H54 (cell line): ENCODE measurements around the gene SFMBT1.

ENCODE experiments used
- DNase-seq: peaks from one replicate; pipeline ENCODE4 v3.0.0; 2011; ENCODE audit warnings: low spot score, mixed read lengths; ENCODE audit not compliant: insufficient read length
- FAIRE-seq: peaks from 3 replicates; lab custom pipeline; 2011; peaks lifted over from hg19 to GRCh38; lab: Jason Lieb, UNC
- POLR2A ChIP-seq: IDR thresholded peaks from 2 replicates; pipeline ENCODE4 v1.6.1; 2011; ENCODE audit warnings: low read depth, mild to moderate bottlenecking, low read length

The SFMBT1 gene

DNA sequence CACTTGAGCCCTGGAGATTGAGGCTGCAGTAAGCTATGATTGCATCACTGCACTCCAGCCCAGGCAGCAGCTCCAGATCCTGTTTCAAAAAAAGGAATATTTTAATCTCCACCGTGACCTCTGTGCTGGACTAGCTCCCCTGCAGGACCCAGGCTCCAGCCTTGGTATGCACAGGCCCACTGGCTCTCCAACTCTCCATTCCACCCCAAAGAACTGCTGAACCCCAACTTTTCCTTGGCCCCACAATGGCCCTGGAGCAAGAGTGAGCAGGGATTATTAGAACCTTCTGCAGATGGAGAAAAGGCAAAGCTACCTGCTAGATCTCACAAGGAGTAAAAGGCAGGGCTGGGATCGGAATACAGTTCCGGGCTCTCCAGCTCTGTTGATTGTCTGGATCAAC is 32.8 kb upstream of the SFMBT1 start:
- TF ChIP-seq POLR2A, result no peak
- DNase-seq, result no peak
- no peak for FAIRE-seq

DNA sequence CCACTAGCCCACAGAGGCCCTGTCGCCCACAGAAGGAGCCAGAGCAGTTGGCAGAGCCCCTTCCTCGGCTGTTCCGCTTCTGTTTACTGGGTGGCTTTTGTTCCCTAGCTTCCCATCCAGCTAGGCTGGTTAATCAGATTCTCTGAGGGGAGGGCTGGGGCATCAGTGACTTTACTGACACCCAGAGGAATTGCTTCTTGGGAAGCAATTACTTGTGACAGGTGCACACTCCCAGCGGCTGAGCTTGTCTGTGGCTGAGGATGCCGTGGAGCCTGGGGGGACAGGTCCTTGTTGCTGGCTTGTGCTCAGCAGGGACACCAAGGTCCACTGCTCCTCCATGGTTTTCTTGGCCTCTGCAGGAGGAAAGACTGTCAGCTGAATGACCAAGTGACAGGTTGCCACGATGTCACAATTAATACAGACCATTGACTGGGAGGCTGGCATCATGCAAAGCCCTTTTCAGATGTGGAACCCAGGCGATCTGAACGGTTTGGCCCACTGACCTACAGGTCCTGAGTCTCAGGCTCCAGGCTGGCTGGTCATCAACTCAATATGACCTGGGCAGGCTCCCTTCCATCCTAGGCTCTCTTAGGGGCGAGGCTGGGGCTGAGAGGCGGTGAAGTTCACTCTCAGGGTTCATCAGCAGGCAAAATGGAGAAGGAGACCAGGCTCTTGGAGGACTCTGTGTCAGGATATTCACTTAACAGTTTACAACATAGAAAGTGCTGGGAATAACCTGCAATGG is 31.8 kb upstream of the SFMBT1 start:
- no peak for TF ChIP-seq POLR2A
- no peak for FAIRE-seq
- DNase-seq, result no peak

DNA sequence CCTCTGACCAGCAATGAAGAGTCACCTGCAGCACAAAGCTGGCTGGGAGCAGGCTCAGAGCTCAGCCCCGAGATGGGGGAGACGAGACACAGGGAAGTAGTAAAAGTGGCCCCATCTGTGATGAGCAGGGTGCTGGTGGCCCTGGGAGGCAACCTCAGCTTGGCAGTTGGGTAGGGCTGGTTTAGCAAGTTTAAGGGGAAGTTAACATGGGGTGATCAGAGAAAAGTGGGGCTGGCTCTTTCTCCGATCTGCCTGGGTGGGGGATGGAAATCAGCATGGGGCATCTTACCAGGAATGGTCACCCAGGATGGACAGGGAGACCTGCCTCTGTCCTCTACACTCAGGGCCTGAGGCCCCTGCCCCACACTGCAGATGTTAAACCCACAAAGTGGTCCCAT is 29.9 kb upstream of the SFMBT1 start:
- TF ChIP-seq POLR2A, result no peak
- FAIRE-seq (no peak), DNase-seq (no peak)

DNA sequence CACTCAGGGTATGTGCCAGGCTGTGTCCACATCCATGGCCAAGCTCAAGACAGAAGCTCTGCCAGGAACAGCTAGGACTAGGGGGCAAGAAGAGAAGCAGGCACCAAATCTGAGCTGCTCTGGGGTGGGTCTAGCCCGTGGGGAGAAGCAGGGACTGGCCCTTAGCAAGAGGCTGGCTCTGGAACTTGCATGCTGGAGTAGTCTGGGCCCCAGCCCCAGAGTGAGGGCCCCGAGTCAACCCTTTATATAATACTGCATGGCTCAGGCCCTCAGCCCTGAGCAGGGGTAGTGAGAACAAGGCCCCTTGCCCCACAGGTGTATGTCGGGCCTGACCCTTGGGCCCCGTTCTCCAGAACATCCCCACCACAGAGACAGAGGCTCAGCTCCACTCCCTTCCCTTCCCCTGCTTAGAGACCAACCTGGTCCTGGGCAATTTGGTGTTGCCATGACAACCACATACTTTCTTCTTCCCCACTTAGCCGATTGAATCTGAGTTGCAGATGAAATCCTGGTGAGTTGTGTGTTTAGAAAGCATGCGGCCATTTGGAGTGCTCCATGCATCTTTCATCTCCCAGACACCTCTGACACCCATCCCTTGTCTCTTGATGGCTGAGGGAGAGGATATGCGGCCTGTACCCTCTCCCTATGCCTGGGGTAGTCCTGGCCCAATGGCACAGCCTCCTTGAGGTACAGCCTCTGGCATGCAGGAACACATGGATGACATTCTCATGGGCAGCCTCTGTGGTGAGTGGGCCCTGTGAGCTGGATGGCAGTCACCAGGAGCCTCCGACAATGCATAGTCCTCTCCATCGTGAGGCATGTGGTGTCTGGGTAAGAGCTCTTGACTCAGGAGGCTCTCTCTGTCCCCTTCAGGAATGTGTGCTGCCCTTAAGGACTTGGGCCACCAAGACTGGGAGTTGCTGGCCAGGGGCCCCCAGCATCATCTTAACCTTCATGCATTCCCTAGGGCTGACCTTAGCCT is 29.2 kb upstream of the SFMBT1 start:
- TF ChIP-seq POLR2A, result no peak
- FAIRE-seq (no peak), DNase-seq (no peak)

DNA sequence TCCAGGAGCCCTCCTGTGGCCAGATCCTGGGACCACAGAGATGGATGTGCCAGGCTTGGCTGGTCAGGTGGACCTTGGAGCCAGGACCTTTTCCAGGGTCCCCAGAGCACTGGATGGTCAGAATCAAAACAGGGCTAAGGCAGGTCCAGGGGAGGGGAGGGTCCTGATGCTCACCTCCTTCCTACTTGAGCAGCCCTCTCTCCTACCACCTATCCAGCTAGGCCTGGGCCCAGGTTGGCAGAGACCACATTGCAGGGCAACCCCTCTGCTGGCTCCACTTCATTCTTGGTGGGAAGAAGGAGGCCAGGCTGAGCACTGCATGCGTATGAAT is 28.5 kb upstream of the SFMBT1 start:
- TF ChIP-seq POLR2A, result no peak
- no peak for FAIRE-seq

DNA sequence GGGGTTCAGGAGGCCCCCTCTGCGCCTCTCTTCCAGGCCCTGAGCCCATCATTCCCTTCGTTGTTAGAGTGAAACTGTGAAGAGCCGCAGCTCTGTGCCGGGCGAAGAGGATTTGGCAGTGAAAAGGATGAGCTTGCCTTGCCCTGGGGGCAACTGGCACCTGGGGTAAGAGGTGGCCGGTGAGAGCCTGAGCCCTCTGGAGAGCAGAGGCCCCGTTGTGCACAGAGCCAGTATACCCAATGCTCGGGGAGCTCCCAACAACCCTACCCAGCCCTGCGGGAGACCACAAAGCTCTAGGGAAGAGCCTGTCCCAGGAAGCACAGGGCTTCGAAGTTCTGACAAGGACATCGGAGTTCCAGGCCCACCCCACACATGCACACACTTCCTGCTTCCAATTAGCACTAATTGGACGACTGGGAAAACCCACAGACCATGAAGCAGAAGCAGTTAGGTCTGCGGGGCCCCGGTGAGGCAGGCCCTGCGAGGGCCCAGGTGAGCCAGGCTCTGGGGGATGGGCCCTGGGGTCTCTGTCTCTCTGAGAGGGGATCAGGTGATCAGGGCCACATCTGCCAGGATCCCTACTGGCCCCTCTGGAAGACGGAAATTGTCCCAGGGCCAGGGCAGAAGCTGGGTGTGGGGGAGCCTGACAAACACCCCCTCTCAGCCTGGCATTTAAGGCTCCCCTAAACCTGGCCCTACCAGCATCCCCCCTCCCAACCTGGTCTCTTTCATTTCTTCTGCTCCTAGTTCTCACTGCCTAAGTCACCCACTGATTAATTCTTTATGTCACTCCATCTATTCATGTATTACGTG is 27.9 kb upstream of the SFMBT1 start:
- FAIRE-seq, result no peak
- TF ChIP-seq POLR2A, result no peak

More for the DNA sequence above, 28.5 kb upstream of the SFMBT1 start:
- no peak for DNase-seq

DNA sequence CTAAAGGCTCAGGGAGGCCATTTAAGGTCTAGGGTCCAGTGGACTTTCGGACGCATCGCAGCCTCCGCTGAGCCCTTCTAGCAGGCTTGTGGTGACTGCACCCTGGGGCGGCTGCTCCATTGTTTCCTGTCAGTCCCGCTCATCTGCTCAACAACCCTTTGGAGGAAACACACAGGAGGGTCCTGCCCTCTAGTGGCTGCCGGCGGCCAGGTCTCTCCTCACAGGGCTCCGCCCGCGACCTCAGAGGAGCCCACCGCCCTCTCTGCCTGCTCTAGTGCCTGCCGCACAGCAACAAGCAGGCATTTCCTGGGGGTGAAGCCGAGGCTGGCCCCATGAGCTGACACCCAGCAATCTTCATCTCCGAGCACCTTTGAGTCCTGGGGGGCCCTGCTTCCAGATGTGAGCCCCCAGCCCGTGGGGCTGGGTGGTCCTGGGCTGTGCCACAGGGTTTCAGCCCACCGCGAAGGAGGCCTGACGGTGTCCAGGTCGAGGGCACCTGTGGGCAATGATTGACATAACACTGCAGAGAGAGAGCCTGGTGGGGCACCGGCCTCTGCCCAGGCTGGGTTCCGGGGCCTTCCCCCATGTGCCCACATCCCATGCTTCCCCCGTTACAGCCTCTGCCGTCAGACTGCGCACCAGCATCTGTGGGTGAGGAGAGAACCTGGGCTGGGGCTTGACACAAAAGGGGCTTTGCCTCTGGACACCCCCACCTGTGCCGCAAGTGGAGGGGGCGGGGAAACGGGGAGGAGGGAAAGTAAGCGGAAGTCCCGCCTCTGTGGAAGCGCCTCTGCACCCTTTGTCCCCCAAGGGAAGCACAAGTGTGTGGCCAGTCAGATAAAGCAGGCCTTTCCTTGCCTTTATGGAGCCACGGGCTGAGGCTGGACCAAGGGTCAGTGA is 27.0 kb upstream of the SFMBT1 start:
- DNase-seq (peak; percentile 88), FAIRE-seq (no peak)
- 0 out of 2 replicates have a peak, but pooled peaks have one; percentile 15 for TF ChIP-seq POLR2A

More for the DNA sequence above, 27.9 kb upstream of the SFMBT1 start:
- DNase-seq, result no peak

DNA sequence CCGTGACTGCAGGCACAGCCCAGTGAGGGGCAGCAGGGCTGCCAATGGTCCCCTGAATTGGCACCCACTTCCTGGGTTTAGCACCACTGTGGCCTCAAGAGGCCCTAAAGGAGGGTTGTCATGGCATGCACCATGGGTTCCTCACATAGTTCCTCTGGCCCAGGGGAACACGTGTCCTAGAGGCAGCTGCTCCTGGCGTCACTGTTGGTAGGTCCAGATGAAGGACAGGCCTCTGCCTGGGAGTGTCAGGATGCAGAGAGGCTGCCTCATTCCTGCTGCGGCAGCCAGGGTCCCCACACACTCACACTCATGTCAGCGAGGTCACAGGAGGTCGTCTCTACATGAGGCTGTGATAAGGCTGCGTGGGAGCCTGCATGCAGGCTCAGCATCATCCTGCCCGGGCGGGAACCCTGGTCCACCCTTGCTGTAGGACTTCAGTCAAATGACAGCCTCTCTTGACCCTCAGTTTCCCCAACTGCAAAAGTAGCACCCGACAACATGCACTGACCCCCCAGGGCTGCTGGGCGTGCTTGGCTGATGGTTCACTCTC is 26.1 kb upstream of the SFMBT1 start:
- FAIRE-seq (no peak), DNase-seq (no peak)
- no peak for TF ChIP-seq POLR2A

DNA sequence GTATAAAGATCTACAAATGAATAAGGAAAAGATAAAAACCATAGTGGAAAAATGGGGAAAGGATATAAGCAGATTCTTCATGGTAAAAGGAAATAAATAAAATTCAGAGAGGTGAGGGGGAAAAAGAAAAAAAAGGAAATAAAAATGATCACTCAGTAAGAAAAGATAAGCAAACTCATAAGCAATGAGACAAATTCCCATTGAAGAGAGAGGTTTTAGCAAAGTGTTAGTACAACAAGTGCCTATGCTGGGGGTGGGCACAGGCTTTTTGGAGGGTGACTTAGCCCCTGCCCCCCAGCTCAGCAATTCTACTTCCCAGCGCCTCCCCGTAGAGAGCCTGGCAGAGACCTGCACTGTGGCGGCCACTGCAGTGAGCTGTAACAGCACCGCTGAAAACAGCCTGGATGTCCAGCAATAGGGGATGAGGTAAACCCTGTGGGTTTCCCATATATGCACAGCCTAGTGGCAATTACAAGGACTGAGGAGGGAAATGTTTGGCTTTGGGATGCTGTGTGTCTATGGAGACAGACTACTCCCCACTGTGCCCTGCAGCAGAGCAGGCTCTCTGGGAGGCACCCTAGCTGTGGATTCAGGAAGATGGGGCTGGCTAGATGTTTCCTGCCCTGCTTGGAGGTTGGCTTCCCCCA is 23.7 kb upstream of the SFMBT1 start:
- TF ChIP-seq POLR2A, result no peak
- no peak for FAIRE-seq
- no peak for DNase-seq

DNA sequence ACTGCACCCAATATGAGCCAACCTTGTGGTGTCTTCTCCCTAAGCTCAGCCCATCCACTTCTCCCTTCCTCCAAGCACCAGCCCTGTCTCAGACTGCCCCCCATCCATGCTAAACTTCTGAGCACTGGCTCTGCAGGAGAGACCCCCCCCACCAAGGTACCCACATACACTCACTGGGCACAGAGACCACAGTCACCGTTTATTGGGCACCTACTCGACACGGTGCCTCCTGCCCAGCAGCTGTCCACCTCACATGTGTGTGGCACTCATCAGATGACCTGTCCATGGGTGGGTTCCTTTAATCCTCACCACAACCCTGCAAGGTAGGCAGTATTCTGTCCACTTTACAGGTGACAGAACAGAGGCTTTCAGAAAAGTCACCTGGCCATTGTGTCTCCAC is 22.3 kb upstream of the SFMBT1 start:
- no peak for TF ChIP-seq POLR2A
- FAIRE-seq, result no peak
- DNase-seq, result no peak

DNA sequence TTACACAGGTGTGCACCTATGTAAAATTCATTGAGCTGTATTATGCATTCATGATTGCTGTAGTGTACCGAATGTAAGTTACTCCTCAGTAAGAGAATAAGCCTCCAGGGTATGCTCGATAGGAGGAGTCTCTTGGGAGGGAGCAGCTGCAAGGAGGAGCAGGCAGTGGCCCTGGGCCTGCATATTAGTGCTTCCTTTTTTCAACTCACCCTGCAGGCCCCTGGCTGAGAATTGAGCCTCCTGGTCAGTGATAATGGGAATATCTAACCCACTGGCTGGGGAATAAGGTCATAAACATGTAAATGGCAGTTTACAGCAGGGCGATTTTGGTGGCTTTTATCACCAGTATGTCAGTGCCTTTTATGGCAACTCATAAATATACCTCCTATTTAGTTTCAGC is 21.7 kb upstream of the SFMBT1 start:
- FAIRE-seq (no peak), DNase-seq (no peak)
- TF ChIP-seq POLR2A, result no peak
